CD4-positive, alpha-beta memory T cell (primary cell): ENCODE data around the gene VSIG10L2. TPM values are rescaled to one million over a fixed set of nuclear protein-coding genes. Genes with fewer than 3 reads are reported as not detected.
A peak's percentile ranks its signal among the peaks of the same experiment; 100 is the strongest.

ENCODE experiments used
- CTCF ChIA-PET: fragments of 350-600 bp; sonication (Branson Sonifier 250); formaldehyde crosslinking; loops from one replicate; lab custom pipeline; 2021; ENCODE audit warnings: inconsistent platforms; ENCODE audit not compliant: partially characterized antibody; lab: Charles Lee
- POLR2A ChIA-PET: fragments of 350-600 bp; sonication (Branson Sonifier 250); formaldehyde crosslinking; loops from one replicate; lab custom pipeline; 2021; ENCODE audit not compliant: partially characterized antibody; lab: Charles Lee
- DNase-seq, 5 donors: peaks; one replicate each; pipeline versions ENCODE4 v3.0.0 to v3.0.0-alpha.2; 2020 to 2022; ENCODE audit warnings: mixed read lengths in 1 of 5
- H3K27ac ChIP-seq: one replicate; pipeline ENCODE4 v1.7.0; 2013; ENCODE audit warnings: low read depth, low read length
- H3K27me3 ChIP-seq: 2 replicates; pipeline ENCODE4 v1.7.0; 2013; ENCODE audit warnings: mild to moderate bottlenecking, low read length, moderate library complexity; ENCODE audit not compliant: insufficient read depth
- H3K36me3 ChIP-seq: 2 replicates; pipeline ENCODE4 v1.7.0; 2013; ENCODE audit warnings: mild to moderate bottlenecking, low read length, moderate library complexity; ENCODE audit not compliant: insufficient read depth
- H3K4me1 ChIP-seq: 2 replicates; pipeline ENCODE4 v1.7.0; 2013; ENCODE audit warnings: mild to moderate bottlenecking, low read length, moderate library complexity; ENCODE audit not compliant: insufficient read depth
- H3K4me3 ChIP-seq, 2 donors: one replicate each; pipeline ENCODE4 v1.7.0; 2013; ENCODE audit warnings: low read length in 2 of 2, mild to moderate bottlenecking in 1 of 2
- H3K9me3 ChIP-seq, 2 donors: one replicate each; pipeline ENCODE4 v1.7.0; 2013; ENCODE audit warnings: low read length in 2 of 2, control low read depth in 1 of 2; ENCODE audit not compliant: control insufficient read depth in 1 of 2
- H3K27ac Mint-ChIP-seq, 7 donors: one replicate each; pipeline ENCODE4 v1.8.0; 2020 to 2021; ENCODE audit warnings: mixed read lengths in 7 of 7, mild to moderate bottlenecking in 6 of 7, inconsistent platforms in 3 of 7, moderate library complexity in 3 of 7
- H3K27me3 Mint-ChIP-seq, 2 donors: one replicate each; pipeline ENCODE4 v1.8.0; 2020 to 2021; ENCODE audit warnings: mixed read lengths in 2 of 2
- H3K36me3 Mint-ChIP-seq, 2 donors: one replicate each; pipeline ENCODE4 v1.8.0; 2020 to 2021; ENCODE audit warnings: mixed read lengths in 2 of 2, inconsistent platforms in 1 of 2, mild to moderate bottlenecking in 1 of 2
- H3K4me1 Mint-ChIP-seq, 4 donors: one replicate each; pipeline ENCODE4 v1.8.0; 2020 to 2021; ENCODE audit warnings: mixed read lengths in 4 of 4, mild to moderate bottlenecking in 1 of 4
- H3K4me3 Mint-ChIP-seq, 8 donors: one replicate each; pipeline ENCODE4 v1.8.0; 2020 to 2021; ENCODE audit warnings: mixed read lengths in 8 of 8, mild to moderate bottlenecking in 7 of 8, moderate library complexity in 6 of 8, inconsistent platforms in 3 of 8
- H3K9me3 Mint-ChIP-seq, 8 donors: one replicate each; pipeline ENCODE4 v1.8.0; 2020 to 2021; ENCODE audit warnings: mixed read lengths in 8 of 8, mild to moderate bottlenecking in 5 of 8, inconsistent platforms in 3 of 8, moderate library complexity in 1 of 8
- intact Hi-C: fragments of 100-400 bp; cut with micrococcal nuclease; formaldehyde crosslinking; loops from one replicate; pipeline ENCODE4 v1.15.1; 2023
- polyA plus RNA-seq, 2 donors: library from polyadenylated mRNA; unstranded; fragments of 300-500 nt; fragmentation: Illumina TruSeq; gene quantifications; one replicate each; pipeline ENCODE4 v1.2.3, GENCODE V29; 2021
- total RNA-seq, 2 experiments: library from RNA; stranded (reverse); gene quantifications; one replicate each; pipeline ENCODE4 v1.2.3, GENCODE V29; 2021

Gene VSIG10L2
- total and polyA plus RNA-seq, 4 experiments from 2014 or later = not detected

DNA sequence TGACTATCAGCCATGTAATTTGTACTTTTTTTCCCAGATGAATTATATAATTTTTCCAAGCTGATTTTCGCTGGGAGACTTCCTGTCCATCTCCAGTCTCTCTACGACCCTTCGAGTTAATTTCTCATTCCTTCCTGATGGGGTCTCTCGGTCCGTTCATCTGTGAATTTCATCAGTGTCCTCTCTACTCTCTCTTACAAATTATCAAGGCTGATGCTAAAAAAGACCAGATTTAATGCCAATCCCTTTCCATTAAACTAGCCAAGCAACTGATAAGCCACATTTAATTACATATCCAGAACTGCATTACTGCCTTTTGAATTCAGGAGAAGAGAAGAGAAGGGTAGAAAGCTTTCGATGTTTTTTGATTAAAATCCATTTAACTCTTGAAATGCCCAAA lies 25.8 kb downstream of the VSIG10L2 start:
- Histone ChIP-seq H3K36me3 (no peaks in the 10 kb centered on the region), H3K27ac (no peak overlapping the region), H3K4me3 (no peak overlapping the region), H3K9me3 (no peaks in the 10 kb centered on the region), H3K4me1 (no peaks in the 10 kb centered on the region), H3K27me3 (no peaks in the 10 kb centered on the region)
- ChIA-PET CTCF (no interaction called here), POLR2A (no interaction called here)
- H3K27me3 Mint-ChIP-seq = no peaks in the 10 kb centered on the region
- intact Hi-C loops = no loop called here
- DNase-seq = no peak
- no peaks in the 10 kb centered on the region for H3K4me1 Mint-ChIP-seq
- no peaks in the 10 kb centered on the region for H3K9me3 Mint-ChIP-seq
- H3K36me3 Mint-ChIP-seq = no peaks in the 10 kb centered on the region
- no peak overlapping the region for H3K27ac Mint-ChIP-seq
- H3K4me3 Mint-ChIP-seq = no peak overlapping the region

DNA sequence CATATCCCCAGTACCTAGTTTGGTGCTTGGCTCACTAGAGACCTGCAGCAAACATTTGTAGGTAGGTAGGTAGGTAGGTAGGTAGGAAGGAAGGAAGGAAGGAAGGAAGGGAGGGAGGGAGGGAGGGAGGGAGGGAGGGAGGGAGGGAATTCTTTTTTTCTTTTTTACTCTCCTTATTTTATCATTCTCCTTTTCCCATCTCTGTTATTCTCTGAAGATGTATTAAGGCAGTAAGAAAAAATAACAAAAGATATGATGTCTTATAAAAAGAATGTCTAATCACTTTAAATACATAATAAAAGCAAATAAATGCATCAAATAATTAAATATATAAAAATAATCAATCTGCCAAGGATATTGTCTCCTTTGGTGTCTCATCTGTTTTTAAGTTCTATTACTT lies 28.4 kb downstream of the VSIG10L2 start:
- Mint-ChIP-seq H3K9me3 (no peaks in the 10 kb centered on the region), H3K4me1 (no peaks in the 10 kb centered on the region), H3K27ac (no peak overlapping the region), H3K27me3 (no peaks in the 10 kb centered on the region), H3K36me3 (no peaks in the 10 kb centered on the region), H3K4me3 (peak overlapping the region in 1 of 8 donors; percentile 58)
- no peak for DNase-seq
- no peaks in the 10 kb centered on the region for H3K27me3 ChIP-seq
- no peak overlapping the region for H3K27ac ChIP-seq
- POLR2A ChIA-PET = no interaction called here
- CTCF ChIA-PET = no interaction called here
- H3K9me3 ChIP-seq = no peaks in the 10 kb centered on the region
- H3K4me1 ChIP-seq = no peaks in the 10 kb centered on the region
- H3K4me3 ChIP-seq = no peak overlapping the region
- no peaks in the 10 kb centered on the region for H3K36me3 ChIP-seq
- intact Hi-C loops = no loop called here

DNA sequence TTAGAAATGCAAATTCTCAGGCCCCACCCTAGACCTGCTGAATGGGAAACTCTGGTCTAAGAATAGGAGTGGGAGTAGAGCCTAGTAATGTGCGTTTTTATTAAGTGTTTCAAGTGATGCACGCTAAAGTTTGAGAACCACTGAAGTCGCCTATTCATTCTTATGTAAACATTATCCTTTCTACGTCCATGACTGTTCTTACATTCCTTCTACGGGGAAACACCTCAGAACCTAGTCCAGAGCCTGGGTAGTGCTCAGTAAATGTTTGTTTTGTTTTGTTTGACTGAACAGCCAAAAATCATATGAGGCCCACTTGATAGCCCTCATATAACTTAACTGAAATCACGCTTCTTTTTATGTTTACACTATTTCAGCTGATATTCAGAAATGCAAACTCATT lies 29.8 kb downstream of the VSIG10L2 start:
- intact Hi-C loops = no loop called here
- ChIA-PET POLR2A (no interaction called here), CTCF (no interaction called here)
- no peaks in the 10 kb centered on the region for H3K9me3 ChIP-seq
- H3K36me3 ChIP-seq = no peaks in the 10 kb centered on the region
- H3K36me3 Mint-ChIP-seq = no peaks in the 10 kb centered on the region
- H3K9me3 Mint-ChIP-seq = no peaks in the 10 kb centered on the region
- no peaks in the 10 kb centered on the region for H3K27me3 ChIP-seq
- no peaks in the 10 kb centered on the region for H3K4me1 Mint-ChIP-seq
- H3K4me3 Mint-ChIP-seq = no peak overlapping the region
- no peaks in the 10 kb centered on the region for H3K4me1 ChIP-seq
- no peak overlapping the region for H3K27ac Mint-ChIP-seq
- no peak overlapping the region for H3K4me3 ChIP-seq
- H3K27me3 Mint-ChIP-seq = no peaks in the 10 kb centered on the region
- DNase-seq = no peak
- H3K27ac ChIP-seq = no peak overlapping the region

DNA sequence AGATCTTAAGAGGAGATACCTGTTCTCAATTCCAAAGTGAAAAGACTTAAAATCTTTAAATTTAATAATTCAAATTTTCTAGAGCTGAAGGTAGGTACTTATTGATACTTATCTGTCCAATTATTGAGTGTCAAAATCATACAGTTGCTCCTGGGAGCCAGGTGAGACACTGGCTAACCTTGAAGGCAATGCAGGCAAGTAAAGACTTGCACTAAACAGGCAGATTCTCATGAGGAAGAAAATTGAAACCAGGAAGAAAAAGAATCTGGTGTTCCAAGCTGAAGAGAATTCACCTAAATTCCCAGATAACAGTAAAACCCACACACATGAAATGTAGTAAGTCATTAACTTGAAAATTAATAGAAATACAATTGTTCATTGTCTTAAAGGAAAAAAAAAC lies 30.3 kb downstream of the VSIG10L2 start:
- CTCF ChIA-PET = interaction anchor here (1.2 kb wide), 1 partner anchor 11 kb away, joined by 3 read pairs; no protein-coding TSS in a partner anchor
- H3K36me3 Mint-ChIP-seq = peaks cover 0 to 2% of the 10 kb centered on the region in 2 donors
- H3K4me3 Mint-ChIP-seq = no peak overlapping the region
- intact Hi-C loops = no loop called here
- H3K9me3 ChIP-seq = no peaks in the 10 kb centered on the region
- H3K27ac Mint-ChIP-seq = no peak overlapping the region
- POLR2A ChIA-PET = no interaction called here
- H3K27me3 Mint-ChIP-seq = no peaks in the 10 kb centered on the region
- no peaks in the 10 kb centered on the region for H3K9me3 Mint-ChIP-seq
- H3K4me1 Mint-ChIP-seq = no peaks in the 10 kb centered on the region
- no peaks in the 10 kb centered on the region for H3K27me3 ChIP-seq
- no peaks in the 10 kb centered on the region for H3K4me1 ChIP-seq
- H3K27ac ChIP-seq = no peak overlapping the region
- H3K36me3 ChIP-seq = no peaks in the 10 kb centered on the region
- DNase-seq = no peak
- H3K4me3 ChIP-seq = no peak overlapping the region

DNA sequence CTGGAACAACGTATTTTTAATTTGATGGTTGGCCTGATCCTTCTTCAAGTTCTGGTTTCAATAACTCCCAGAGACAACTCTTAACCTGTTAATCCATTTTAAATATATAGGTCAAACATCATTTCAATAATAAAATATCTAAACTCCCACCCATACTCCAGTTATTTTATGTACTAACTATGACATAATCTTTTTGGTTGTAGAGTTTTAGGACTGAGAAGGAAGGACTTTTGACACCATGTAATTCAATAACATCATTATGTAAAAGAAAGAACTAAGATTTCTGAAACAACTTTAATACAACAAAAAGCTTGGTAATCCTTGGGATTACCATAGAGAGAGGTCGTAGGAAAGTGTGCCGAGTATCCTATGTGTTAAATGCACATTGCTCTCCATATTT lies 31.5 kb downstream of the VSIG10L2 start:
- H3K4me3 Mint-ChIP-seq = no peak overlapping the region
- no peaks in the 10 kb centered on the region for H3K4me1 ChIP-seq
- no peak for DNase-seq
- ChIA-PET CTCF (interaction anchor here (1.2 to 1.3 kb wide), 2 partner anchors 10 to 37 kb away, joined by 3 read pairs; no protein-coding TSS in a partner anchor), POLR2A (no interaction called here)
- H3K27me3 Mint-ChIP-seq = no peaks in the 10 kb centered on the region
- no peak overlapping the region for H3K27ac Mint-ChIP-seq
- no peak overlapping the region for H3K4me3 ChIP-seq
- H3K4me1 Mint-ChIP-seq = no peaks in the 10 kb centered on the region
- no peak overlapping the region for H3K27ac ChIP-seq
- no peaks in the 10 kb centered on the region for H3K36me3 ChIP-seq
- no peaks in the 10 kb centered on the region for H3K27me3 ChIP-seq
- H3K36me3 Mint-ChIP-seq = peaks cover 0 to 7% of the 10 kb centered on the region in 2 donors
- no peaks in the 10 kb centered on the region for H3K9me3 Mint-ChIP-seq
- intact Hi-C loops = no loop called here
- H3K9me3 ChIP-seq = no peaks in the 10 kb centered on the region

DNA sequence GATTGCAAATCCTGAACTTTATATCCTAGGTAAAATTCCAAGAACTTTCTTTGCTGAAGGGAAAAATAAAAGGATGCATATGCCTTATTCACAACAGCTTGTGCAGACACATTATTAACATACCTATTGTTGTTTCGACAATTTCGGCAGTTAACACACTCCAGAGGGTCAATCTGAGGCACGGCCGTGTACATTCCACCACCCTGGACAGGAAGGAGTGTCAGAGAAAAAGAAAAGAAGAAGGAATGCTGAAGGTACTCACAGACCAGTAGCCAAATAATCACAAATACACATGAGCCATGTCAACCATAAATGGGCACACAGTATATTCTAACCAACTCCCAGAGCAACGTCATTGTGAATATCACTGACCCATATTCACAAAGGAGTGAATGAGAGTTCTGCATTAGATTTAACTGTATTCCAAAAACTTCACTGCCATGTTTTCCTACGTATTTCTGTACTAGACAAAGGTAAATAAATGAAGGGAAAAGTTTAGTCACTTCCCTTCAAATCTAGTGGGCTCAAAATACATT lies 32.4 kb downstream of the VSIG10L2 start:
- no peak for DNase-seq
- Histone ChIP-seq H3K4me3 (no peak overlapping the region), H3K27me3 (no peaks in the 10 kb centered on the region), H3K9me3 (no peaks in the 10 kb centered on the region), H3K4me1 (no peaks in the 10 kb centered on the region), H3K36me3 (no peaks in the 10 kb centered on the region), H3K27ac (no peak overlapping the region)
- ChIA-PET CTCF (no interaction called here), POLR2A (no interaction called here)
- H3K9me3 Mint-ChIP-seq = no peaks in the 10 kb centered on the region
- H3K36me3 Mint-ChIP-seq = peaks cover 0 to 10% of the 10 kb centered on the region in 2 donors
- no peaks in the 10 kb centered on the region for H3K4me1 Mint-ChIP-seq
- no peak overlapping the region for H3K4me3 Mint-ChIP-seq
- H3K27me3 Mint-ChIP-seq = no peaks in the 10 kb centered on the region
- intact Hi-C loops = no loop called here
- H3K27ac Mint-ChIP-seq = no peak overlapping the region

DNA sequence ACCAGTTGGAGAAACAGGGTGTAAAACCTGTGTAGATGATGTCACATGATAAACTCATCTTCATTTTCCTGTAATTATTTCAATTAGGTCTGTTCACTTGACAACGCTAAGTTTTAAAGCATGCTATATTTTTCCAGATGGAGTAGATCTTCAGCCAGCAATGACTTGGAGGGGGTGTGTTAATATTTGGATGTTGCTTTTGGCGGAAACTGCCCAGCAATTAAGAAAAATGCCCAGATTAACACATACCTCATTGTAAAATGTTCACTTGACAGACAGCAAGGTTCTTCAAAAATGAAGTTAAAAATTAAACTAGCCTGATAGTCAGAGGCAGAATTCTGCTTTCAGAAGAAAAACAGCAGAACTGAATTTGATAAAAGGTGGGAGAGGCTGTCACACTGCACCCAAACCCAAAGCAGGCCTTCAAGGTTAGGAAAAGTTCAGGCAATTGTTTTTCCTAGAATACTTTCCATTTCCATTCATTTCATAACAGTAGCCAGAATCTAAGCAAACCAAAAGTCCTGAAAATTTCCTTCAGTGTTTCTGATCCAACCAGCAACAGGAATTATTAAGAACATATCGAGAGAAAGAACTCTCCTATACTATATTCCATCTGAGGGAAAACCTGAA lies 33.0 kb downstream of the VSIG10L2 start:
- no peaks in the 10 kb centered on the region for H3K27me3 Mint-ChIP-seq
- Histone ChIP-seq H3K4me3 (no peak overlapping the region), H3K27ac (no peak overlapping the region), H3K36me3 (no peaks in the 10 kb centered on the region), H3K9me3 (no peaks in the 10 kb centered on the region), H3K4me1 (no peaks in the 10 kb centered on the region), H3K27me3 (no peaks in the 10 kb centered on the region)
- CTCF ChIA-PET = no interaction called here
- no peak overlapping the region for H3K4me3 Mint-ChIP-seq
- intact Hi-C loops = no loop called here
- peaks cover 0 to 10% of the 10 kb centered on the region in 2 donors for H3K36me3 Mint-ChIP-seq
- POLR2A ChIA-PET = no interaction called here
- DNase-seq = no peak
- H3K27ac Mint-ChIP-seq = no peak overlapping the region
- no peaks in the 10 kb centered on the region for H3K9me3 Mint-ChIP-seq
- no peaks in the 10 kb centered on the region for H3K4me1 Mint-ChIP-seq
